ENCODE measurements around the gene AGRP.

DNA sequence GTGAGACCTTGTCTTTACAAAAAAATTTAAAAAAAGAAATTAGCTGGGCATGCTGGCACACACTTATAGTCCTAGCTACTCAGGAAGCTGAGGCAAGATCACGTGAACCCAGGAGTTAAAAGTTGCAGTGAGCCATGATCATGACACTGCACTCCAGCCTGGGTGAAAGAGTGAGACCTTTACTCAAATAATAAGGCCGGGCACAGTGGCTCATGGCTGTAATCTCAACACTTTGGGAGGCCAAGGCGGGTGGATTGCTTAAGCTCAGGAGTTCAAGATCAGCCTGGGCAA is 33.8 kb upstream of the AGRP start:
- TF ChIP-seq POLR2A (IDR thresholded peaks at IDR 0.05; ENCODE audit: low read depth, low read length) = no peak
- TF ChIP-seq, protein P1, sequence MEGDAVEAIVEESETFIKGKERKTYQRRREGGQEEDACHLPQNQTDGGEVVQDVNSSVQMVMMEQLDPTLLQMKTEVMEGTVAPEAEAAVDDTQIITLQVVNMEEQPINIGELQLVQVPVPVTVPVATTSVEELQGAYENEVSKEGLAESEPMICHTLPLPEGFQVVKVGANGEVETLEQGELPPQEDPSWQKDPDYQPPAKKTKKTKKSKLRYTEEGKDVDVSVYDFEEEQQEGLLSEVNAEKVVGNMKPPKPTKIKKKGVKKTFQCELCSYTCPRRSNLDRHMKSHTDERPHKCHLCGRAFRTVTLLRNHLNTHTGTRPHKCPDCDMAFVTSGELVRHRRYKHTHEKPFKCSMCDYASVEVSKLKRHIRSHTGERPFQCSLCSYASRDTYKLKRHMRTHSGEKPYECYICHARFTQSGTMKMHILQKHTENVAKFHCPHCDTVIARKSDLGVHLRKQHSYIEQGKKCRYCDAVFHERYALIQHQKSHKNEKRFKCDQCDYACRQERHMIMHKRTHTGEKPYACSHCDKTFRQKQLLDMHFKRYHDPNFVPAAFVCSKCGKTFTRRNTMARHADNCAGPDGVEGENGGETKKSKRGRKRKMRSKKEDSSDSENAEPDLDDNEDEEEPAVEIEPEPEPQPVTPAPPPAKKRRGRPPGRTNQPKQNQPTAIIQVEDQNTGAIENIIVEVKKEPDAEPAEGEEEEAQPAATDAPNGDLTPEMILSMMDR (conservative IDR thresholded peaks at IDR 0.05; ENCODE audit: low read depth, low read length) = no peak
- TF ChIP-seq, protein P2, sequence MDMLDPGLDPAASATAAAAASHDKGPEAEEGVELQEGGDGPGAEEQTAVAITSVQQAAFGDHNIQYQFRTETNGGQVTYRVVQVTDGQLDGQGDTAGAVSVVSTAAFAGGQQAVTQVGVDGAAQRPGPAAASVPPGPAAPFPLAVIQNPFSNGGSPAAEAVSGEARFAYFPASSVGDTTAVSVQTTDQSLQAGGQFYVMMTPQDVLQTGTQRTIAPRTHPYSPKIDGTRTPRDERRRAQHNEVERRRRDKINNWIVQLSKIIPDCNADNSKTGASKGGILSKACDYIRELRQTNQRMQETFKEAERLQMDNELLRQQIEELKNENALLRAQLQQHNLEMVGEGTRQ (IDR thresholded peaks at IDR 0.05; ENCODE audit: low read depth, low read length) = no peak
- no peak for TF ChIP-seq MAFK (IDR thresholded peaks at IDR 0.05; ENCODE audit: low read depth, low read length)
- no peak for TF ChIP-seq BHLHE40 (IDR thresholded peaks at IDR 0.05; ENCODE audit: low read depth, low read length)
- no peak for TF ChIP-seq RAD21 (IDR thresholded peaks at IDR 0.05; ENCODE audit: low read length)
- no peak for TF ChIP-seq CHD1 (IDR thresholded peaks at IDR 0.05; ENCODE audit: low read depth, low read length)
- TF ChIP-seq FOS (IDR thresholded peaks at IDR 0.05; ENCODE audit: low read depth, low read length) = no peak
- TF ChIP-seq RFX5 (IDR thresholded peaks at IDR 0.05; ENCODE audit: low read depth, low read length) = no peak
- TF ChIP-seq NFE2L2 (IDR thresholded peaks at IDR 0.05; ENCODE audit: low read depth, low read length) = no peak
- TF ChIP-seq MXI1 (IDR thresholded peaks at IDR 0.05; ENCODE audit: borderline replicate concordance, low read depth, low read length) = no peak
- TF ChIP-seq CEBPB (IDR thresholded peaks at IDR 0.05; ENCODE audit: low read depth, low read length) = no peak
